Panc1 (cell line): ENCODE results near the gene NDC1. TPM values are rescaled to one million over a fixed set of nuclear protein-coding genes. Genes with fewer than 3 reads are reported as not detected.

Source experiments
- ATAC-seq: fragments of 200-7000 bp; cut with Tn5 transposase; 2 replicates; pipeline ENCODE4 v1.9.1; 2020; ENCODE audit warnings: mild to moderate bottlenecking, moderate library complexity
- BruUV-seq: library from RNA; stranded (reverse); fragments of 400-500 nt; replicated peaks from 2 replicates; lab custom pipeline; 2021; lab: Mats Ljungman, UMichigan
- CTCF ChIA-PET: fragments of 300-600 bp; sonication (Branson Sonifier 250); formaldehyde crosslinking; loops from one replicate; lab custom pipeline; 2022; ENCODE audit warnings: antibody characterized with exemption; lab: Charles Lee
- POLR2A ChIA-PET: fragments of 300-600 bp; sonication (Branson Sonifier 250); formaldehyde crosslinking; loops from one replicate; lab custom pipeline; 2022; ENCODE audit warnings: antibody characterized with exemption; lab: Charles Lee
- DNase-seq: peaks from one replicate; pipeline ENCODE4 v3.0.0-alpha.2; 2010; ENCODE audit warnings: low read depth, low spot score
- H3K27ac ChIP-seq: 2 replicates; pipeline ENCODE4 v1.5.1; 2011; ENCODE audit warnings: mild to moderate bottlenecking, low read length, inconsistent platforms
- H3K27me3 ChIP-seq: fragments of 200-500 bp; sonication (Bioruptor generic); 2 replicates; pipeline ENCODE4 v1.6.0; 2014; ENCODE audit warnings: low read length, inconsistent platforms; ENCODE audit not compliant: control insufficient read depth, insufficient read depth
- H3K36me3 ChIP-seq: fragments of 200-500 bp; sonication (Bioruptor generic); 2 replicates; pipeline ENCODE4 v1.5.1; 2014; ENCODE audit warnings: inconsistent platforms, mild to moderate bottlenecking, low read length, moderate library complexity; ENCODE audit not compliant: control insufficient read depth, insufficient read depth
- H3K4me1 ChIP-seq: 2 replicates; pipeline ENCODE4 v1.5.1; 2011; ENCODE audit warnings: inconsistent platforms, mild to moderate bottlenecking, low read length, moderate library complexity; ENCODE audit not compliant: control insufficient read depth, insufficient read depth
- H3K4me3 ChIP-seq, 2 experiments: 2 replicates each; pipeline ENCODE4 v1.5.1; 2011 to 2012; ENCODE audit warnings: low read depth in 2 of 2, low read length in 2 of 2, mild to moderate bottlenecking in 2 of 2, inconsistent platforms in 1 of 2, moderate library complexity in 1 of 2
- H3K9me3 ChIP-seq: fragments of 200-500 bp; sonication (Bioruptor generic); 2 replicates; pipeline ENCODE4 v1.5.1; 2014; ENCODE audit warnings: low read depth, mild to moderate bottlenecking, inconsistent platforms, low read length, moderate library complexity; ENCODE audit not compliant: control insufficient read depth, insufficient read depth
- CTCF ChIP-seq: fragments of 450-650 bp; IDR thresholded peaks from 2 replicates; pipeline ENCODE4 v1.5.1; 2017; ENCODE audit warnings: mild to moderate bottlenecking
- POLR2AphosphoS5 ChIP-seq: IDR thresholded peaks from 2 replicates; pipeline ENCODE4 v1.6.1; 2012; ENCODE audit warnings: mild to moderate bottlenecking, low read depth, low read length, moderate library complexity
- REST ChIP-seq, 2 experiments: IDR thresholded peaks; 2 replicates each; pipeline ENCODE4 v1.6.1; 2011 to 2012; ENCODE audit warnings: low read depth in 2 of 2, control low read depth in 1 of 2, low read length in 1 of 2, mild to moderate bottlenecking in 1 of 2, moderate library complexity in 1 of 2; ENCODE audit not compliant: insufficient read depth in 1 of 2
- SIN3A ChIP-seq: IDR thresholded peaks from 2 replicates; pipeline ENCODE4 v1.6.1; 2012; ENCODE audit warnings: low read depth, mild to moderate bottlenecking, low read length, moderate library complexity, borderline replicate concordance; ENCODE audit not compliant: insufficient read depth
- TCF7L2 ChIP-seq: IDR thresholded peaks from 2 replicates; pipeline ENCODE4 v1.6.1; 2011; ENCODE audit warnings: mild to moderate bottlenecking, low read depth, low read length, inconsistent platforms
- in situ Hi-C: cut with HindIII; loops from 2 replicates; pipeline ENCODE4 v1.10.0; 2016; ENCODE audit warnings: low sequenced_read_pairs, low pct_unique_long_range_greater_than_20kb
- intact Hi-C: fragments of 100-400 bp; cut with micrococcal nuclease; formaldehyde crosslinking; loops from one replicate; pipeline ENCODE4 v1.10.0; 2022; ENCODE audit not compliant: unreplicated experiment
- total RNA-seq: library from RNA; stranded (reverse); gene quantifications from one replicate; pipeline ENCODE4 v1.2.1, GENCODE V29; 2021; ENCODE audit not compliant: unreplicated experiment

The NDC1 gene
- total RNA-seq, 1 experiment from 2014 or later, result 44.4 TPM

GRCh38 chr1:53781654-53782053 is 56.4 kb downstream of the NDC1 start:
- ChIA-PET CTCF (no interaction called here), POLR2A (interaction anchor here (0.7 kb wide), 1 partner anchor 18 kb away, joined by 3 read pairs; no protein-coding TSS in a partner anchor)
- H3K9me3 ChIP-seq, result no peaks in the 10 kb centered on the region
- peaks cover 4% of the 10 kb centered on the region; the same call in 1 of the 2 replicates for H3K36me3 ChIP-seq
- in situ Hi-C loops (no loop called here), intact Hi-C loops (no loop called here)
- ATAC-seq (no peak), DNase-seq (no peak)
- no TSS peak for BruUV-seq
- no peaks in the 10 kb centered on the region for H3K27me3 ChIP-seq
- H3K4me1 ChIP-seq, result no peaks in the 10 kb centered on the region
- H3K27ac ChIP-seq, result no peak overlapping the region
- H3K4me3 ChIP-seq, result no peak overlapping the region
- TF ChIP-seq SIN3A (no peak), CTCF (no peak), POLR2AphosphoS5 (no peak), REST (IDR thresholded peaks at IDR 0.05; ENCODE audit: insufficient read depth in 1 of 2, low read depth in 2 of 2, low read length in 1 of 2) (no peak), TCF7L2 (no peak)

- CTCF ChIA-PET, result no interaction called here
These were observed 60.8 kb downstream of the NDC1 start for GRCh38 chr1:53777272-53777671.

More at GRCh38 chr1:53777272-53777671, 60.8 kb downstream of the NDC1 start:
- ATAC-seq (no peak), DNase-seq (no peak)
- H3K4me3 ChIP-seq, result no peak overlapping the region
- peaks cover 5% of the 10 kb centered on the region; the same call in 1 of the 2 replicates for H3K36me3 ChIP-seq
- POLR2A ChIA-PET, result interaction anchor here (0.6 kb wide), 1 partner anchor 176 kb away, joined by 8 read pairs; no protein-coding TSS in a partner anchor
- H3K27ac ChIP-seq, result no peak overlapping the region
- BruUV-seq, result no TSS peak
- no peaks in the 10 kb centered on the region for H3K9me3 ChIP-seq
- TF ChIP-seq REST (IDR thresholded peaks at IDR 0.05; ENCODE audit: insufficient read depth in 1 of 2, low read depth in 2 of 2, low read length in 1 of 2), result no peak
- TF ChIP-seq CTCF, result no peak
- no peak for TF ChIP-seq SIN3A
- in situ Hi-C loops (no loop called here), intact Hi-C loops (no loop called here)
- H3K27me3 ChIP-seq, result no peaks in the 10 kb centered on the region
- no peaks in the 10 kb centered on the region for H3K4me1 ChIP-seq
